HepG2 (cell line): Measurements from ENCODE around the gene APOL2. TPM values are rescaled to one million over a fixed set of nuclear protein-coding genes. Genes with fewer than 3 reads are reported as not detected.
A peak's percentile ranks its signal among the peaks of the same experiment; 100 is the strongest.

Experiments
- CTCF ChIP-seq: sonication (generic); formaldehyde crosslinking; IDR thresholded peaks from 2 replicates; pipeline ENCODE4 v1.5.0; 2020; ENCODE audit warnings: mild to moderate bottlenecking, missing genetic modification reagents, moderate library complexity
- GABPA ChIP-seq, 2 experiments: IDR thresholded peaks; 2 replicates each; pipeline ENCODE4 v1.6.1; 2011 to 2016; ENCODE audit warnings: low read depth in 2 of 2, low read length in 1 of 2, missing biosample characterization in 1 of 2, missing genetic modification characterization in 1 of 2
- GFI1 ChIP-seq: sonication (generic); formaldehyde crosslinking; IDR thresholded peaks from 2 replicates; pipeline ENCODE4 v1.5.0; 2020; ENCODE audit warnings: missing genetic modification reagents, mild to moderate bottlenecking, borderline replicate concordance
- NCOA2 ChIP-seq: sonication (generic); formaldehyde crosslinking; IDR thresholded peaks from 2 replicates; pipeline ENCODE4 v1.8.0; 2022; ENCODE audit warnings: inconsistent platforms
- PHF21A ChIP-seq: sonication (generic); formaldehyde crosslinking; IDR thresholded peaks from 2 replicates; pipeline ENCODE4 v1.5.0; 2020; ENCODE audit warnings: mild to moderate bottlenecking, missing genetic modification reagents
- SIX1 ChIP-seq: sonication (generic); formaldehyde crosslinking; IDR thresholded peaks from 2 replicates; pipeline ENCODE4 v1.4.0; 2020; ENCODE audit warnings: missing genetic modification reagents, borderline replicate concordance
- SMC3 ChIP-seq: IDR thresholded peaks from 2 replicates; pipeline ENCODE4 v1.6.1; 2011; ENCODE audit warnings: low read length, improper control_type of control experiment
- SOX6 ChIP-seq, 2 experiments: fragments of 450-650 bp in 1 of 2; sonication (generic) in 1 of 2; formaldehyde crosslinking in 1 of 2; IDR thresholded peaks; 2 replicates each; pipeline versions ENCODE4 v1.4.0 to v1.6.1; 2017 to 2020; ENCODE audit warnings: antibody characterized with exemption in 1 of 2, mild to moderate bottlenecking in 1 of 2, missing genetic modification reagents in 1 of 2
- ZBTB10 ChIP-seq: sonication (generic); formaldehyde crosslinking; IDR thresholded peaks from 2 replicates; pipeline ENCODE4 v1.4.0; 2020; ENCODE audit warnings: missing genetic modification reagents, borderline replicate concordance
- ZC3H4 ChIP-seq: sonication (generic); formaldehyde crosslinking; IDR thresholded peaks from 2 replicates; pipeline ENCODE4 v1.4.0; 2020; ENCODE audit warnings: missing genetic modification reagents, borderline replicate concordance
- ZFP1 ChIP-seq: IDR thresholded peaks from 2 replicates; pipeline ENCODE4 v1.6.1; 2016
- polyA plus RNA-seq, 8 experiments: library from polyadenylated mRNA; depleted of rRNA in 3 of 8; stranded (reverse) in 7 of 8; unstranded in 1 of 8; fragments of >200 nt; fragmentation: Illumina TruSeq in 4 of 8; extraction: Trizol in 4 of 8; gene quantifications; 2 replicates each; pipeline versions ENCODE4 v1.2.1 to v1.2.3, GENCODE V29; 2011 to 2016; ENCODE audit warnings: low read depth in 4 of 8, missing spikeins in 1 of 8, mixed read lengths in 1 of 8; ENCODE audit not compliant: insufficient read depth in 1 of 8
- total RNA-seq, 5 experiments: library from RNA; depleted of rRNA; stranded (reverse); fragments of >200 nt; fragmentation: Illumina TruSeq; extraction: Trizol; gene quantifications; 2 replicates each; pipeline ENCODE4 v1.2.3, GENCODE V29; 2016; ENCODE audit warnings: low read depth in 1 of 5
- TF ChIP-seq, protein P1 (sequence below): sonication (generic); formaldehyde crosslinking; IDR thresholded peaks from 2 replicates; pipeline ENCODE4 v1.4.0; 2020; ENCODE audit warnings: missing genetic modification reagents
- TF ChIP-seq, protein P2 (sequence below): sonication (generic); formaldehyde crosslinking; IDR thresholded peaks from 2 replicates; pipeline ENCODE4 v1.5.0; 2020; ENCODE audit warnings: mild to moderate bottlenecking, missing genetic modification reagents

Gene APOL2
- total and polyA plus RNA-seq, 2 of the 13 experiments (the other 11 are each of a cell fraction or from before 2014, with no cell fraction given): 28.7 to 51.2 TPM

- TF ChIP-seq ZBTB10 (peak; percentile 53; the same call in 1 of the 2 replicates), PHF21A (no peak), CTCF (CRISPR knock-in tag) (peak; percentile 82), GABPA (IDR thresholded peaks at IDR 0.05; ENCODE audit: low read depth, low read length) (0 out of 2 replicates have a peak, but pooled peaks have one; percentile 1), GABPA (CRISPR knock-in tag; IDR thresholded peaks at IDR 0.05; ENCODE audit: low read depth) (no peak), SIX1 (no peak), GFI1 (CRISPR knock-in tag) (0 out of 2 replicates have a peak, but pooled peaks have one; percentile 38), SOX6 (IDR thresholded peaks at IDR 0.05) (no peak), SOX6 (CRISPR knock-in tag; IDR thresholded peaks at IDR 0.05) (peak; percentile 39; the same call in 1 of the 2 replicates), NCOA2 (no peak), ZC3H4 (CRISPR knock-in tag) (0 out of 2 replicates have a peak, but pooled peaks have one; percentile 31), SMC3 (peak; percentile 48; the same call in 1 of the 2 replicates), ZFP1 (CRISPR knock-in tag) (no peak)
- TF ChIP-seq, protein P1, sequence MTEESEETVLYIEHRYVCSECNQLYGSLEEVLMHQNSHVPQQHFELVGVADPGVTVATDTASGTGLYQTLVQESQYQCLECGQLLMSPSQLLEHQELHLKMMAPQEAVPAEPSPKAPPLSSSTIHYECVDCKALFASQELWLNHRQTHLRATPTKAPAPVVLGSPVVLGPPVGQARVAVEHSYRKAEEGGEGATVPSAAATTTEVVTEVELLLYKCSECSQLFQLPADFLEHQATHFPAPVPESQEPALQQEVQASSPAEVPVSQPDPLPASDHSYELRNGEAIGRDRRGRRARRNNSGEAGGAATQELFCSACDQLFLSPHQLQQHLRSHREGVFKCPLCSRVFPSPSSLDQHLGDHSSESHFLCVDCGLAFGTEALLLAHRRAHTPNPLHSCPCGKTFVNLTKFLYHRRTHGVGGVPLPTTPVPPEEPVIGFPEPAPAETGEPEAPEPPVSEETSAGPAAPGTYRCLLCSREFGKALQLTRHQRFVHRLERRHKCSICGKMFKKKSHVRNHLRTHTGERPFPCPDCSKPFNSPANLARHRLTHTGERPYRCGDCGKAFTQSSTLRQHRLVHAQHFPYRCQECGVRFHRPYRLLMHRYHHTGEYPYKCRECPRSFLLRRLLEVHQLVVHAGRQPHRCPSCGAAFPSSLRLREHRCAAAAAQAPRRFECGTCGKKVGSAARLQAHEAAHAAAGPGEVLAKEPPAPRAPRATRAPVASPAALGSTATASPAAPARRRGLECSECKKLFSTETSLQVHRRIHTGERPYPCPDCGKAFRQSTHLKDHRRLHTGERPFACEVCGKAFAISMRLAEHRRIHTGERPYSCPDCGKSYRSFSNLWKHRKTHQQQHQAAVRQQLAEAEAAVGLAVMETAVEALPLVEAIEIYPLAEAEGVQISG: 0 out of 2 replicates have a peak, but pooled peaks have one; percentile 17
- TF ChIP-seq, protein P2, sequence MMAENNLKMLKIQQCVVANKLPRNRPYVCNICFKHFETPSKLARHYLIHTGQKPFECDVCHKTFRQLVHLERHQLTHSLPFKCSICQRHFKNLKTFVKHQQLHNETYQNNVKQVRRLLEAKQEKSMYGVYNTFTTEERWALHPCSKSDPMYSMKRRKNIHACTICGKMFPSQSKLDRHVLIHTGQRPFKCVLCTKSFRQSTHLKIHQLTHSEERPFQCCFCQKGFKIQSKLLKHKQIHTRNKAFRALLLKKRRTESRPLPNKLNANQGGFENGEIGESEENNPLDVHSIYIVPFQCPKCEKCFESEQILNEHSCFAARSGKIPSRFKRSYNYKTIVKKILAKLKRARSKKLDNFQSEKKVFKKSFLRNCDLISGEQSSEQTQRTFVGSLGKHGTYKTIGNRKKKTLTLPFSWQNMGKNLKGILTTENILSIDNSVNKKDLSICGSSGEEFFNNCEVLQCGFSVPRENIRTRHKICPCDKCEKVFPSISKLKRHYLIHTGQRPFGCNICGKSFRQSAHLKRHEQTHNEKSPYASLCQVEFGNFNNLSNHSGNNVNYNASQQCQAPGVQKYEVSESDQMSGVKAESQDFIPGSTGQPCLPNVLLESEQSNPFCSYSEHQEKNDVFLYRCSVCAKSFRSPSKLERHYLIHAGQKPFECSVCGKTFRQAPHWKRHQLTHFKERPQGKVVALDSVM (CRISPR knock-in tag): no peak
These were observed 38.4 kb upstream of the APOL2 start (continued) for GRCh38 chr22:36277482-36278291.
